ENCODE data around the gene ZC2HC1B. TPM values are rescaled to one million over a fixed set of nuclear protein-coding genes. Genes with fewer than 3 reads are reported as not detected.

Gene ZC2HC1B
- total RNA-seq, 1 experiment from 2014 or later = not detected

GRCh38 chr6:143859891-143860660 is 4.2 kb upstream of the ZC2HC1B start:
- POLR2A ChIA-PET = interaction anchor here (1.0 kb wide), 1 partner anchor 11 kb away, joined by 5 read pairs; no protein-coding TSS in a partner anchor
- Histone ChIP-seq H3K4me1 (ENCODE audit: control insufficient read depth in 1 of 2, insufficient read depth in 2 of 2, low read length in 2 of 2) (no peaks in the 10 kb centered on the region), H3K27ac (ENCODE audit: low read depth, low read length) (no peak overlapping the region), H3K9me3 (ENCODE audit: control insufficient read depth in 1 of 2, insufficient read depth in 1 of 2, low read depth in 1 of 2, low read length in 2 of 2) (no peaks in the 10 kb centered on the region), H3K9ac (ENCODE audit: low read length) (no peak overlapping the region), H3K4me3 (replicated peaks in 1 of 2; ENCODE audit: low read depth in 1 of 2, low read length in 2 of 2) (no peak overlapping the region), H3K9me2 (ENCODE audit: insufficient read depth) (no peaks in the 10 kb centered on the region), H3K27me3 (ENCODE audit: insufficient read depth, low read length) (no peaks in the 10 kb centered on the region), H3K79me2 (ENCODE audit: insufficient read depth, low read length) (peaks cover 31% of the 10 kb centered on the region), H2AFZ (ENCODE audit: low read depth, low read length, poor library complexity, severe bottlenecking) (no peak overlapping the region), H3K4me2 (ENCODE audit: low read length) (no peak overlapping the region), H4K20me1 (ENCODE audit: insufficient read depth) (0 out of 2 replicates have a peak, but pooled peaks cover 7% of the 10 kb centered on the region), H3K36me3 (ENCODE audit: control insufficient read depth in 1 of 2, insufficient read depth in 2 of 2, low read length in 2 of 2) (peaks cover 47 to 55% of the 10 kb centered on the region in 2 experiments; a peak in 3 of 4 replicates)
- ATAC-seq (no peak), DNase-seq (ENCODE audit: low read depth, low spot score) (no peak)
- intact Hi-C loops (cut with micrococcal nuclease) = no loop called here
- BruUV-seq (replicated peaks) = no TSS peak
- CTCF ChIA-PET = no interaction called here
- TF ChIP-seq CEBPB (IDR thresholded peaks at IDR 0.05; ENCODE audit: low read depth) (no peak), FOSL1 (IDR thresholded peaks at IDR 0.05; ENCODE audit: low read depth) (no peak), TCF7L2 (IDR thresholded peaks at IDR 0.05; ENCODE audit: borderline replicate concordance, extremely low read depth, insufficient read depth, insufficient read length) (no peak), CBX3 (IDR thresholded peaks at IDR 0.05; ENCODE audit: low read depth) (no peak), ZNF274 (IDR thresholded peaks at IDR 0.05; ENCODE audit: low read depth, low read length) (no peak), ELF1 (IDR thresholded peaks at IDR 0.05; ENCODE audit: borderline replicate concordance, low read depth) (no peak), ZBTB33 (IDR thresholded peaks at IDR 0.05; ENCODE audit: extremely low read depth, insufficient replicate concordance, low read length) (no peak), EZH2phosphoT487 (IDR thresholded peaks at IDR 0.05; ENCODE audit: borderline replicate concordance) (no peak), EZH2 (IDR thresholded peaks at IDR 0.05) (no peak), POLR2A (IDR thresholded peaks at IDR 0.05; ENCODE audit: borderline replicate concordance, extremely low read depth, insufficient read depth, insufficient read length) (no peak), SP1 (IDR thresholded peaks at IDR 0.05; ENCODE audit: low read depth) (no peak), YY1 (IDR thresholded peaks at IDR 0.05; ENCODE audit: extremely low read depth, insufficient replicate concordance, low read depth, low read length) (no peak)
- TF ChIP-seq, protein P1, sequence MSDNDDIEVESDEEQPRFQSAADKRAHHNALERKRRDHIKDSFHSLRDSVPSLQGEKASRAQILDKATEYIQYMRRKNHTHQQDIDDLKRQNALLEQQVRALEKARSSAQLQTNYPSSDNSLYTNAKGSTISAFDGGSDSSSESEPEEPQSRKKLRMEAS (IDR thresholded peaks at IDR 0.05) = no peak
- RAD21 ChIA-PET (ENCODE audit: low non-redundant PET in 1 of 2, low total read pairs in 2 of 2, uncharacterized antibody in 2 of 2, unreplicated experiment in 2 of 2) = no interaction called here
